ENCODE data around the gene SPI1.

GRCh38 chr11:47340010-47340409 lies 38.3 kb downstream of the SPI1 start:
- no peak for TF ChIP-seq EZH2phosphoT487 (IDR thresholded peaks at IDR 0.05)
- TF ChIP-seq, protein P1, sequence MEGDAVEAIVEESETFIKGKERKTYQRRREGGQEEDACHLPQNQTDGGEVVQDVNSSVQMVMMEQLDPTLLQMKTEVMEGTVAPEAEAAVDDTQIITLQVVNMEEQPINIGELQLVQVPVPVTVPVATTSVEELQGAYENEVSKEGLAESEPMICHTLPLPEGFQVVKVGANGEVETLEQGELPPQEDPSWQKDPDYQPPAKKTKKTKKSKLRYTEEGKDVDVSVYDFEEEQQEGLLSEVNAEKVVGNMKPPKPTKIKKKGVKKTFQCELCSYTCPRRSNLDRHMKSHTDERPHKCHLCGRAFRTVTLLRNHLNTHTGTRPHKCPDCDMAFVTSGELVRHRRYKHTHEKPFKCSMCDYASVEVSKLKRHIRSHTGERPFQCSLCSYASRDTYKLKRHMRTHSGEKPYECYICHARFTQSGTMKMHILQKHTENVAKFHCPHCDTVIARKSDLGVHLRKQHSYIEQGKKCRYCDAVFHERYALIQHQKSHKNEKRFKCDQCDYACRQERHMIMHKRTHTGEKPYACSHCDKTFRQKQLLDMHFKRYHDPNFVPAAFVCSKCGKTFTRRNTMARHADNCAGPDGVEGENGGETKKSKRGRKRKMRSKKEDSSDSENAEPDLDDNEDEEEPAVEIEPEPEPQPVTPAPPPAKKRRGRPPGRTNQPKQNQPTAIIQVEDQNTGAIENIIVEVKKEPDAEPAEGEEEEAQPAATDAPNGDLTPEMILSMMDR (IDR thresholded peaks at IDR 0.05): no peak

Data from neural progenitor cell (in vitro differentiated cells).